Esophagus muscularis mucosa (tissue), 4 donors: Measurements from ENCODE around the gene TTC7B.

Source experiments
- EP300 ChIP-seq: sonication (generic); formaldehyde crosslinking; IDR thresholded peaks from one replicate; pipeline ENCODE4 v1.6.1; 2017; ENCODE audit warnings: antibody characterized with exemption
- POLR2A ChIP-seq: fragments of 450-650 bp; IDR thresholded peaks from one replicate; pipeline ENCODE4 v1.6.1; 2017; ENCODE audit warnings: antibody characterized with exemption, moderate library complexity, mild to moderate bottlenecking, low read depth
- POLR2AphosphoS5 ChIP-seq, 2 donors: sonication (generic); formaldehyde crosslinking; IDR thresholded peaks; one replicate each; pipeline ENCODE4 v1.6.1; 2017; ENCODE audit warnings: antibody characterized with exemption in 2 of 2
- TF ChIP-seq, protein P1 (sequence below), 3 experiments: fragments of 200-600 bp in 2 of 3; fragments of 450-650 bp in 1 of 3; sonication (generic) in 2 of 3; IDR thresholded peaks; one replicate each; pipeline ENCODE4 v1.5.1; 2017 to 2019; ENCODE audit warnings: antibody characterized with exemption in 3 of 3, mild to moderate bottlenecking in 2 of 3, moderate library complexity in 1 of 3

DNA sequence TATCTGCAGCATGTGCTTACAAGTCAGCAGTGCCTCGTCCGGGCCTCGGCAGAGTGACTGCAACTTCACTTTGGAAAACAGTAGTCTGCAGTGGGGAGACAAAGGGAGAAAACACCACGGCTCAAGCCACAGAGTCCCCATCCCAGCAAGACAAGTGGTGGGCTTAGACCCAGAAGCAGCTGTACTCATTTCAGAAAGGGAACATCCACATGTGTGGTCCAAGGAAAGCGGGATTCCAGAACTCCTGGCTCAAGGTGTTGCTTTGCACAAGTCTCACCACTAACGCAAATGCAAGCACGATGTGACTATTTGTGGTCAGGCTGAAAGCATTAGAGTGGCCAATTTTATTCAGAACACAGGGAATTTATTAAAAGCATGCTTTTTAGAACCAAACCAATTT, 198.3 kb downstream of the TTC7B start:
- TF ChIP-seq, protein P1, sequence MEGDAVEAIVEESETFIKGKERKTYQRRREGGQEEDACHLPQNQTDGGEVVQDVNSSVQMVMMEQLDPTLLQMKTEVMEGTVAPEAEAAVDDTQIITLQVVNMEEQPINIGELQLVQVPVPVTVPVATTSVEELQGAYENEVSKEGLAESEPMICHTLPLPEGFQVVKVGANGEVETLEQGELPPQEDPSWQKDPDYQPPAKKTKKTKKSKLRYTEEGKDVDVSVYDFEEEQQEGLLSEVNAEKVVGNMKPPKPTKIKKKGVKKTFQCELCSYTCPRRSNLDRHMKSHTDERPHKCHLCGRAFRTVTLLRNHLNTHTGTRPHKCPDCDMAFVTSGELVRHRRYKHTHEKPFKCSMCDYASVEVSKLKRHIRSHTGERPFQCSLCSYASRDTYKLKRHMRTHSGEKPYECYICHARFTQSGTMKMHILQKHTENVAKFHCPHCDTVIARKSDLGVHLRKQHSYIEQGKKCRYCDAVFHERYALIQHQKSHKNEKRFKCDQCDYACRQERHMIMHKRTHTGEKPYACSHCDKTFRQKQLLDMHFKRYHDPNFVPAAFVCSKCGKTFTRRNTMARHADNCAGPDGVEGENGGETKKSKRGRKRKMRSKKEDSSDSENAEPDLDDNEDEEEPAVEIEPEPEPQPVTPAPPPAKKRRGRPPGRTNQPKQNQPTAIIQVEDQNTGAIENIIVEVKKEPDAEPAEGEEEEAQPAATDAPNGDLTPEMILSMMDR (IDR thresholded peaks at IDR 0.05): no peak
- TF ChIP-seq EP300 (no peak), POLR2A (no peak), POLR2AphosphoS5 (IDR thresholded peaks at IDR 0.05) (no peak)
